SK-N-SH (cell line): Measurements from ENCODE around the gene FBXW11.

Experiments
- RAD21 ChIP-seq: IDR thresholded peaks from 2 replicates; pipeline ENCODE4 v1.6.1; 2012; ENCODE audit warnings: mild to moderate bottlenecking, low read length
- TF ChIP-seq, protein P1 (sequence below): IDR thresholded peaks from 2 replicates; pipeline ENCODE4 v1.6.1; 2012; ENCODE audit warnings: mild to moderate bottlenecking, low read depth, low read length, moderate library complexity

DNA sequence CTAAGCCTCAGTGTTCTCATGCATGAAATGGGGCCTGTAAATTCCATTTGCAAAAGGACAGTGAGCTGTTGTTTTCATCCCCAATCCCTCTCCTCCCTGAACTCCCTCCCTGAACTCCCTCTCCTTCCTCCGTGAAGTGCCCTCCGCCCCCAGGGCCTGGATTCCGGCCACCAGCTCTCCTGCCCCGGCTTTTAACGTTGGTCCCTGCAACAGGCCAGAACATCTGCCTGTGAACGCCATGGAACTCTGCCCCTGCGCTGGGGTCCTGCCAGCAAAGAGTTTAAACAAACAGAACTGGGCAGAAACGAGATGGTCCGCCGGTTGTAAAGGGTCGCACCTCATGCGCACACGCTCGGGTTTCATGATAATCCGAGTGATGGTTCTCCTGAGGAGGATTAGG is 158.4 kb downstream of the FBXW11 start:
- no peak for TF ChIP-seq RAD21
- TF ChIP-seq, protein P1, sequence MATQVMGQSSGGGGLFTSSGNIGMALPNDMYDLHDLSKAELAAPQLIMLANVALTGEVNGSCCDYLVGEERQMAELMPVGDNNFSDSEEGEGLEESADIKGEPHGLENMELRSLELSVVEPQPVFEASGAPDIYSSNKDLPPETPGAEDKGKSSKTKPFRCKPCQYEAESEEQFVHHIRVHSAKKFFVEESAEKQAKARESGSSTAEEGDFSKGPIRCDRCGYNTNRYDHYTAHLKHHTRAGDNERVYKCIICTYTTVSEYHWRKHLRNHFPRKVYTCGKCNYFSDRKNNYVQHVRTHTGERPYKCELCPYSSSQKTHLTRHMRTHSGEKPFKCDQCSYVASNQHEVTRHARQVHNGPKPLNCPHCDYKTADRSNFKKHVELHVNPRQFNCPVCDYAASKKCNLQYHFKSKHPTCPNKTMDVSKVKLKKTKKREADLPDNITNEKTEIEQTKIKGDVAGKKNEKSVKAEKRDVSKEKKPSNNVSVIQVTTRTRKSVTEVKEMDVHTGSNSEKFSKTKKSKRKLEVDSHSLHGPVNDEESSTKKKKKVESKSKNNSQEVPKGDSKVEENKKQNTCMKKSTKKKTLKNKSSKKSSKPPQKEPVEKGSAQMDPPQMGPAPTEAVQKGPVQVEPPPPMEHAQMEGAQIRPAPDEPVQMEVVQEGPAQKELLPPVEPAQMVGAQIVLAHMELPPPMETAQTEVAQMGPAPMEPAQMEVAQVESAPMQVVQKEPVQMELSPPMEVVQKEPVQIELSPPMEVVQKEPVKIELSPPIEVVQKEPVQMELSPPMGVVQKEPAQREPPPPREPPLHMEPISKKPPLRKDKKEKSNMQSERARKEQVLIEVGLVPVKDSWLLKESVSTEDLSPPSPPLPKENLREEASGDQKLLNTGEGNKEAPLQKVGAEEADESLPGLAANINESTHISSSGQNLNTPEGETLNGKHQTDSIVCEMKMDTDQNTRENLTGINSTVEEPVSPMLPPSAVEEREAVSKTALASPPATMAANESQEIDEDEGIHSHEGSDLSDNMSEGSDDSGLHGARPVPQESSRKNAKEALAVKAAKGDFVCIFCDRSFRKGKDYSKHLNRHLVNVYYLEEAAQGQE, result no peak
